Sigmoid colon (tissue), 4 donors: ENCODE results near the gene TMOD1.
"Not testable (repeated sequence)": the region's sequence is repeated elsewhere in the genome, so short reads cannot be mapped to it uniquely, and the experiment has no call there.

Experiments used
- CTCF ChIP-seq, 4 experiments: fragments of 450-650 bp in 3 of 4; fragments of 200-600 bp in 1 of 4; IDR thresholded peaks; one replicate each; pipeline ENCODE4 v1.5.1; 2016 to 2019; ENCODE audit warnings: antibody characterized with exemption in 4 of 4, mild to moderate bottlenecking in 3 of 4, moderate library complexity in 2 of 4
- EP300 ChIP-seq, 4 donors: sonication (generic); formaldehyde crosslinking; IDR thresholded peaks; one replicate each; pipeline ENCODE4 v1.6.1; 2017; ENCODE audit warnings: antibody characterized with exemption in 4 of 4
- POLR2AphosphoS5 ChIP-seq, 4 donors: sonication (generic); formaldehyde crosslinking; IDR thresholded peaks; one replicate each; pipeline ENCODE4 v1.6.1; 2017; ENCODE audit warnings: antibody characterized with exemption in 4 of 4

DNA sequence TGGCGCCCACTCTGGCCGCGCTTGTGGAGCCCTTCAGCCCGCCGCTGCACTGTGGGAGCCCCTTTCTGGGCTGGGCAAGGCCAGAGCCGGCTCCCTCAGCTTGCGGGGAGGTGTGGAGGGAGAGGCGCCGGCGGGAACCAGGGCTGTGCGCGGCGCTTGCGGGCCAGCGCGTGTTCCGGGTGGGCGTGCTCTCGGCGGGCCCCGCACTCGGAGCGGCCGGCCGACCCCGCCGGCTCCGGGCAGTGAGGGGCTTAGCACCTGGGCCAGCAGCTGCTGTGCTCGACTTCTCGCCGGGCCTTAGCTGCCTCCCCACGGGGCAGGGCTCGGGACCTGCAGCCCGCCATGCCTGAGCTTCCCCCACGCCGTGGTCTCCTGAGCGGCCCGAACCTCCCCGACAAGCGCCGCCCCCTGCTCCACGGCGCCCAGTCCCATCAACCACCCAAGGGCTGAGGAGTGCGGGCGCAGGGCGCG is 72.7 kb downstream of the TMOD1 start:
- TF ChIP-seq CTCF, POLR2AphosphoS5, EP300 (IDR thresholded peaks at IDR 0.05): not testable (repeated sequence)
